ENCODE measurements around the gene PPM1B. TPM values are rescaled to one million over a fixed set of nuclear protein-coding genes. Genes with fewer than 3 reads are reported as not detected.

Gene PPM1B
- total RNA-seq, 1 donor: 31.5 TPM

GRCh38 chr2:44155666-44156446, 12.8 kb upstream of the PPM1B start:
- no peaks in the 10 kb centered on the region for H4K20me1 ChIP-seq (ENCODE audit: insufficient read depth, low read length)
- no peaks in the 10 kb centered on the region for H3K27me3 ChIP-seq (ENCODE audit: insufficient read depth, low read length)
- H3K9me3 ChIP-seq (ENCODE audit: low read depth, low read length): no peaks in the 10 kb centered on the region
- no peaks in the 10 kb centered on the region for H3K4me1 ChIP-seq (ENCODE audit: insufficient read depth, low read length)
- H2AFZ ChIP-seq (ENCODE audit: low read length): no peak overlapping the region
- no peak overlapping the region for H3K4me2 ChIP-seq (ENCODE audit: insufficient read depth, low read length)
- no peaks in the 10 kb centered on the region for H3K79me2 ChIP-seq (ENCODE audit: insufficient read depth, low read length)
- no peak overlapping the region for H3K4me3 ChIP-seq (ENCODE audit: insufficient read depth, low read length)
- H3K27ac ChIP-seq (ENCODE audit: low read depth, low read length): no peak overlapping the region
- TF ChIP-seq CTCF (IDR thresholded peaks at IDR 0.05; ENCODE audit: extremely low read depth, low read depth, low read length): no peak
- H3K36me3 ChIP-seq (ENCODE audit: insufficient read depth, low read length): no peaks in the 10 kb centered on the region
- DNase-seq (ENCODE audit: insufficient read length, low spot score, missing footprints): peak; percentile 58

GRCh38 chr2:44163777-44164176, 4.9 kb upstream of the PPM1B start:
- Histone ChIP-seq H3K27ac (ENCODE audit: low read depth, low read length) (no peak overlapping the region), H3K27me3 (ENCODE audit: insufficient read depth, low read length) (no peaks in the 10 kb centered on the region), H2AFZ (ENCODE audit: low read length) (no peak overlapping the region), H3K4me2 (ENCODE audit: insufficient read depth, low read length) (no peak overlapping the region), H3K4me3 (ENCODE audit: insufficient read depth, low read length) (no peak overlapping the region), H4K20me1 (ENCODE audit: insufficient read depth, low read length) (no peaks in the 10 kb centered on the region), H3K9me3 (ENCODE audit: low read depth, low read length) (no peaks in the 10 kb centered on the region), H3K36me3 (ENCODE audit: insufficient read depth, low read length) (no peaks in the 10 kb centered on the region), H3K4me1 (ENCODE audit: insufficient read depth, low read length) (no peaks in the 10 kb centered on the region), H3K79me2 (ENCODE audit: insufficient read depth, low read length) (no peaks in the 10 kb centered on the region)
- no peak for DNase-seq (ENCODE audit: insufficient read length, low spot score, missing footprints)
- no peak for TF ChIP-seq CTCF (IDR thresholded peaks at IDR 0.05; ENCODE audit: extremely low read depth, low read depth, low read length)

- Histone ChIP-seq H3K9me3 (ENCODE audit: low read depth, low read length) (no peaks in the 10 kb centered on the region), H3K79me2 (ENCODE audit: insufficient read depth, low read length) (peaks cover 6% of the 10 kb centered on the region), H3K4me1 (ENCODE audit: insufficient read depth, low read length) (no peaks in the 10 kb centered on the region), H3K4me2 (ENCODE audit: insufficient read depth, low read length) (no peak overlapping the region), H3K27ac (ENCODE audit: low read depth, low read length) (no peak overlapping the region), H3K4me3 (ENCODE audit: insufficient read depth, low read length) (no peak overlapping the region), H3K27me3 (ENCODE audit: insufficient read depth, low read length) (no peaks in the 10 kb centered on the region), H4K20me1 (ENCODE audit: insufficient read depth, low read length) (no peaks in the 10 kb centered on the region), H2AFZ (ENCODE audit: low read length) (no peak overlapping the region), H3K36me3 (ENCODE audit: insufficient read depth, low read length) (no peaks in the 10 kb centered on the region)
- DNase-seq (ENCODE audit: insufficient read length, low spot score, missing footprints): peak; percentile 67
- no peak for TF ChIP-seq CTCF (IDR thresholded peaks at IDR 0.05; ENCODE audit: extremely low read depth, low read depth, low read length)
Observed at GRCh38 chr2:44164617-44165016, 4.1 kb upstream of the PPM1B start.

GRCh38 chr2:44166096-44166495, 2.6 kb upstream of the PPM1B start:
- no peak for DNase-seq (ENCODE audit: insufficient read length, low spot score, missing footprints)
- Histone ChIP-seq H3K4me1 (ENCODE audit: insufficient read depth, low read length) (peaks cover 8% of the 10 kb centered on the region), H3K4me3 (ENCODE audit: insufficient read depth, low read length) (no peak overlapping the region), H3K9me3 (ENCODE audit: low read depth, low read length) (no peaks in the 10 kb centered on the region), H3K4me2 (ENCODE audit: insufficient read depth, low read length) (no peak overlapping the region), H3K27me3 (ENCODE audit: insufficient read depth, low read length) (no peaks in the 10 kb centered on the region), H2AFZ (ENCODE audit: low read length) (no peak overlapping the region), H3K27ac (ENCODE audit: low read depth, low read length) (no peak overlapping the region), H4K20me1 (ENCODE audit: insufficient read depth, low read length) (peaks cover 6% of the 10 kb centered on the region), H3K79me2 (ENCODE audit: insufficient read depth, low read length) (peaks cover 20% of the 10 kb centered on the region), H3K36me3 (ENCODE audit: insufficient read depth, low read length) (no peaks in the 10 kb centered on the region)
- TF ChIP-seq CTCF (IDR thresholded peaks at IDR 0.05; ENCODE audit: extremely low read depth, low read depth, low read length): no peak
